Retina (tissue), 1 donor: Measurements from ENCODE around the gene DOK3.
"Not testable (repeated sequence)": the region's sequence is repeated elsewhere in the genome, so short reads cannot be mapped to it uniquely, and the experiment has no call there.

Experiments used
- DNase-seq: peaks from one replicate; pipeline ENCODE4 v3.0.0-alpha.2; 2016

DOK3 gene

DNA sequence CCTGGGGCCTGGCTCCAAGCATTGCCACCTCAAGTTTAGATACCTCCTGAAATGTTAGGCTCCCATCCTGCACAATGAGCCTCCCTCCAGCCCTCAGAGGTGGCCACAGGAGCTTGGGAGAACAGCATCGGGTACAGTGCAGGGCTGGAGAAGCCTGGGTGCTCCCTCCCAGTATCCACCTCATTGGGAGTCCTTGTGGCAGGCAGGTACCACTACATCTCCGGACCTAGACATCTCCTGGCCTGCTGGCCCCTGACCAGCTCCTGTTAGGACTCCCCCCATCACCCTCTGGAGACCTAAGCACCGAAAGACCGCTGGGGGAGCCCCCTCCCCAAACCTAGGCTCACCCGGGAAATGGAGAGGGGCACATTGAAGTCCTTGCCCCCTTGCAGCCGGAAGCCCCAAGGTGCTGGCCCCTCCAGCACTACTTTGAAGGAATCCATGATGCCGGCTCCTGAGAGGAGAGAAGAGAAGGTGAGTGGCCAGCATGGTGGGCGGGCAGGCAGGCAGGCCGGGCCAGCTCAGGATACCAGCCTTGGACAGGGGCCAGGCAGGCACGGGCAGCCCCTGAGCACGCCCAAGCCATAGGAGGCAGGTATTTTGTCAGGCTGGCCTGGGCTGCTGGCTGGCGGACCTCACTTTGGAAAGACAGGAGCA lies 13.4 kb downstream of the DOK3 start:
- no peak for DNase-seq

DNA sequence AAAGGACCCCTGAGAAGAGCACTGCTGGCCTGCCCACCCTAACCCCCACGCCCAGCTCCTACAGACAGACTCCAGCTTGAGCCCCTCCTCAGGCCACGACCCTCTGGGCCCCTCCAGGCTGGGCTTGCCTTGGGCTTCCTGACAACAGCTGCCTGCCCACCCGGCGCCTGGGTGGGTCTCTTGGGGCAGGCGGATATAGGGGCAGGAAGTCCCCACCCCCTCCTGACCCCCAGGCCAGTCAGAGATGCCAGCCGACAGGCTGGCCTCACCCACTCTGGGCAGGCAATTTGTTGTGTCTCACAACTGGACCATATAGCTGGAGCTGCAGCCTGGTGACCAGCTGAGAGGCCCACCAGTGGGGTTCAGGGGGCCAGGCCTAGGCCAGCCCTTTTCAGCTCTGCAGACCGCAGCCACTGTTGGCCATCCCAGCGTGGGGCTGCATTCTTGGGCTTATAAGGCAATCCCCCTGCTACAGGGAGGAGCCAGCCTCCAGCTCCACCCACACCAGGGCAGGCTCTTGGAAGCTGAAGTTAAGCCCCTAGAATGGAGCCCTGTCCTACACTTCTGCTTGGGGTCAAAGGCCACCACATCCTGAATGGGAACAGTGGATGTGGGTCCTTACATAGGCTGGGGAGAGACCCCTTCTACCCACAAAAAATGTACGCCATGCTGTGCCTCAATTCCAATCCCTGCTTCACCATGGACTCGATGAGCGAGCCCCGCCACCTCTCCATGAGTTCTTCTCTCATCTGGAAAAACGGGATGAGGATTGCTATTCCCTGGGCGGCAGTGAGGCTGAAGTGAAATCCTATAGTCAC lies 14.2 kb downstream of the DOK3 start:
- DNase-seq = peak; percentile 70

- DNase-seq = no peak
Observed at GRCh38 chr5:177494346-177495195, 15.1 kb downstream of the DOK3 start.

- no peak for DNase-seq
Observed at GRCh38 chr5:177493795-177494345, 15.8 kb downstream of the DOK3 start.

GRCh38 chr5:177492841-177493240 lies 16.8 kb downstream of the DOK3 start:
- DNase-seq = no peak

GRCh38 chr5:177491983-177492746 lies 17.5 kb downstream of the DOK3 start:
- no peak for DNase-seq

DNA sequence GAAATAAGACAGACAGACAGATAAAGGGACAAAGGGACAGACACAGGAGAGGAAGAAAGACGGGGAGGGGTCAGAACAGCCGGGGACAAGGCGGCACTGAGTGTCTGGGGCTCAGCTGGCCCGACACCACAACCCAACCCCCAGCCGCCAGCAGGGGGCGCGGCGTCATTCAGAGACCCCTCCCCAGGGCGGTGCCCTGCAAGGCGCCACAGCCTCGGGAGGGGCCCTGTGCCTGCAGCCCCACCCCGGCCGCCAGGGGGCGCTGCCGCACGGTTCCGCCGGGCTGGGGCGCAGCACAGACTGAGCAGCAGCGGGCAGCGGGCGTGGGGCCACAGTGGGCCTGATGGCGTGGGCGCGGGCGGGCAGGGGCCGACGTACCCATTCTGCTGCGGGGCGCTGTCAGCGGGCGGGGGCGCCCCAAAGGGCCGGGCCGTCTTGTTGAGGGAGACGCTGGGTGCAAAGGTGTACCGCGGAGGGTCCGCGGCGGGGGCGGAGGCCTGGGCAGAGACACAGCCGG lies 18.1 kb downstream of the DOK3 start:
- DNase-seq = peak; percentile 80

DNA sequence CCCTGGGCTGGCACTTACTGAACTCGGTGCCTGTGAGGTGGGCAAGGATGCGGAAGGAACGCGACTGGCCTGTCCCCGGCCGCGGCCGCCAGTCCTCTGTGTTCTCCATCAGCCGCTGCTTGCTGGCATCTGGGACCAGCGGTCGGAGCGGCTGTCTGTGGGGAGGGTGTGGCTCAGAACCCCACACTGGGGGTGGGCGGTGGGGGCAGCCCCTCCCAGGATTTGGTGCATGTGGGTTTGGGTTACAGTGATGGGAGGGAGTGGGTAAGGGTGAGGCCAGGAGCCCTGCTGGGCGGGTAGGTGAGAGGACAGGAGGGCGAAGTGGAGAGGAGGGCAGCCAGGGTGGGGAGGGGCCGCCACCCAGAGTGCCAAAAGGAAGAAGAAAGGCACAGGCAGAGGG lies 18.6 kb downstream of the DOK3 start:
- no peak for DNase-seq

DNA sequence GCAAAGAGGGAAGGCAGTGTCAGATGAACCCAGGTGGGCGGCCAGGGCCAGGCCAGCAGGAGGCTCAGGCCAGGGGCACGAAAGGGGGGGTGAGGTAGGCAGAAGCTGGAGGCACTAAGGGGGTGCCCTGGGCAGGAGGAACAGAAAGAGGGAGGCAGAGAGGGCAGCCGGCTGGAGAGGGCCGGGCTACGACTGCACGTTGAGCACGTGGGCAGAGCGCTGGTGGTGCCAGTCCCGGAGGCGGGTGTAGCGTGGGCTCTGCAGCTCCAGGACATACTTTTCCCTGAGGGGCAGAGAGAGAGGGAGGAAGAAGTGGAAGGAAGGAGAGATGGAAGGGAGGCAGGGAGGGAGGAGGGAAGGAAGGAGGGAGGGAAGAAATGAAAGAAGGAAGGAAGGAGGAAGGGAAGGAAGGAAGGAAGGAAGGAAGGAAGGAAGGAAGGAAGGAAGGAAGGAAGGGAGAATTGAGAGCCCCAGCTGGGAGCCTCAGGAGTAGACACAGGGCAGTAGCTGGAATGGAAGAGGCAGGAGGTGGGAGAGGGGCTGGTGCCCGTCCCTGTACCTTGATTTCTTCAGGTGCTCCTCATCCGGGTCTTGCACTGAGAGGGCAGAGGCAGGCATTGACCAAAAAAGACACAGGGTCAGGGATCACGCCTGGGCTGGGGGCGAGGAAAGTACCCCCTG lies 19.2 kb downstream of the DOK3 start:
- DNase-seq = no peak

GRCh38 chr5:177489119-177489716 lies 20.4 kb downstream of the DOK3 start:
- DNase-seq = no peak

- no peak for DNase-seq
Observed at GRCh38 chr5:177487975-177488374, 21.7 kb downstream of the DOK3 start.

DNA sequence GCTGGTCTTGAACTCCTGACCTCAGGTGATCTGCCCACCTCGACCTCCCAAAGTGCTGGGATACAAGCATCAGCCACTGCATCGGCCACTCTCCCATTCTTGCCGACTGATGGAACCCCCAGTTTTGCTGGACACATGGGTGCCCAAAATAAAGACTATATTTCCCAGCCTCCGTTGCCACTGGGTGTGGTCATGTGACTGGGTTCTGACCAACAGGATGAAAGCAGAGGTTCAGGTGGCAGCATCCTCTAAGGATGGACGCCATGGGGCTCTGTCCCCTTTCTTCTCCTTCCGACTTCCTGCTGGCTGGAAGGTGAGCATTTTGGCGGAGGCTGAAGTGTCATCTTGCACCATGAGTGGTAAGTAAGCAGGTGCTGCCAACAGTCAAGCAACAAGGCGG lies 22.5 kb downstream of the DOK3 start:
- DNase-seq = no peak

GRCh38 chr5:177486256-177486655 lies 23.4 kb downstream of the DOK3 start:
- no peak for DNase-seq

GRCh38 chr5:177485753-177486152 lies 23.9 kb downstream of the DOK3 start:
- not testable (repeated sequence) for DNase-seq

DNA sequence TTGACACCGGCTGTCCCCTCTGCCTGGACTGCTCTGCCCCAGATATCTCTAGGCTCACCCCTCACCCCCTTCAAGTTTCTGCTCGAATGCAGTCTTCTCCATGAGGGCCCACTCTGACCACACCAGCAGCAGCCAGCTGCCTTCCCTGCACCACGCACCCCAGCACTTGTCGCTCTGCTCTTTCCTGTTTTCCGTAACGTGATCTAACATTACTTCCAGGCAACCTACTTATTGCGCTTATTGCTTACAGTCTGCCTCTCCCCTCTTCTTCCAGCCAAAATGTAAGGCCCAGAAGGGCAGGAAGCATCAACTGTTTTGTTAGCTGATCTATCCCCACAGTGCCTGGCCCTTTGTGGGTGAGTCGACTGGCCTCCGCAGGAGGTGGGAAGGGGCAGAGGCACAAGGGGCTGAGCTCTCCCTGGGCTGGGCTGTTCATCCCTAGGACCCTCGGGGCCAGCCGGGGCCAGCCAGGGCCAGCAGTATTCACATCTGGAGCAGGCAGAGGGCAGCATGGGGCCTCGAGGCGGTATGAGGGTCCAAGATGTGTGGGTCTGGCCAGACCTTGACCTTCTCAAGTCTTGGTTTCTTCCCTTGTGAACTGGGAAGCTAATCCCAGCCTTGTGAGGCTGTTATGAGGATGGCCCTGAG lies 24.6 kb downstream of the DOK3 start:
- no peak for DNase-seq

- no peak for DNase-seq
Observed at GRCh38 chr5:177483994-177484901, 25.4 kb downstream of the DOK3 start.

DNA sequence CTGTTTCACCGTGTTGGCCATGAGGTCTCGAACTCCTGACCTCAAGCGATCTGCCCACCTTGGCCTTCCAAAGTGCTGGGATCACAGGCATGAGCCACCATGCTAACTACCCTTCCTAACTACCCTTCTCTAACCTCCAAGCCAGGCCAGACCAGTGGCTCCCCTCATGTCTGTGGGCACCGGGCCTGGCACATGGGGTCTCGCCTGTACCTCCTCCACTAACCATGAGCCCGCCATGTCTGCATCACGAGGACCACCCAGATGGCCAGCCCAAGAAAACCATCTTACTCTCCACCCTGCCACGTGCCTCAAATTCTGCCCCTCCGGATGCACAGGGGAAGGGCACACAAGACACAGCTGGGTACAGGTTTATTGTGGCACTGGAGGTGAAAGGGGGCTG lies 26.6 kb downstream of the DOK3 start:
- no peak for DNase-seq

GRCh38 chr5:177482359-177482795 lies 27.2 kb downstream of the DOK3 start:
- DNase-seq = no peak

DNA sequence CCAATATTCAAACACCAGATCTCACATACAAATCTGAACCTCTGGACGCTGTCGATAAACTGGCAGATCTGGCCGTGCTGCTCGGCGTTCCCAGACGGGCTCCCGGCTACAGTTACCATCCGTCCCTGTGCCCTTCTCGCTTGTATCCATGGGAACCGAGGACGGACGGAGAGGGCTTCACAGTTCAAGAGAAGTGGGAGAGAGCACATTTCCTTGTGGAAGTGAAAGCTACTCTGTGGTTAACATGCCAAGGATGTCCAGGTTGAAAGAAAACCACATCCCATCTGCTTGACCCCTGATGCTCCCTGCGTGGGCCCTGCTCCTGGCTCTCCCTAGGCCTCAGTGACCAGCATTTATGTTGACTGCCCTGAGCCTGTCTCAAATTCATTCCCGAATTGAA lies 29.9 kb downstream of the DOK3 start:
- DNase-seq = no peak
